ENCODE measurements around the gene SUFU.

DNA sequence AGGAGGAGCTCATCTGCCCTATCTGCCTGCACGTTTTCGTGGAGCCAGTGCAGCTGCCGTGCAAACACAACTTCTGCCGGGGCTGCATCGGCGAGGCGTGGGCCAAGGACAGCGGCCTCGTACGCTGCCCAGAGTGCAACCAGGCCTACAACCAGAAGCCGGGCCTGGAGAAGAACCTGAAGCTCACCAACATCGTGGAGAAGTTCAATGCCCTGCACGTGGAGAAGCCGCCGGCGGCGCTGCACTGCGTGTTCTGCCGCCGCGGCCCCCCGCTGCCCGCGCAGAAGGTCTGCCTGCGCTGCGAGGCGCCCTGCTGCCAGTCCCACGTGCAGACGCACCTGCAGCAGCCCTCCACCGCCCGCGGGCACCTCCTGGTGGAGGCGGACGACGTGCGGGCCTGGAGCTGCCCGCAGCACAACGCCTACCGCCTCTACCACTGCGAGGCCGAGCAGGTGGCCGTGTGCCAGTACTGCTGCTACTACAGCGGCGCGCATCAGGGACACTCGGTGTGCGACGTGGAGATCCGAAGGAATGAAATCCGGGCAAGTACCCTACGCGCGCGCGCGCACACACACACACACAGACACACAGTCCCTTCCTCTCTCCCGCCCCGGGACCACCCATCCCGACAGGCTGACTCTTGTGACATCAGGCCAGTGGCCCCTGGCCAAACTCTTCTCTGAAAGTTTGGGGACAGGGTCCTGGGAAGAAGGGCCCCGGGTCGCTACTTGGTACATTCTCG lies 141.0 kb downstream of the SUFU start:
- TF ChIP-seq, protein P1, sequence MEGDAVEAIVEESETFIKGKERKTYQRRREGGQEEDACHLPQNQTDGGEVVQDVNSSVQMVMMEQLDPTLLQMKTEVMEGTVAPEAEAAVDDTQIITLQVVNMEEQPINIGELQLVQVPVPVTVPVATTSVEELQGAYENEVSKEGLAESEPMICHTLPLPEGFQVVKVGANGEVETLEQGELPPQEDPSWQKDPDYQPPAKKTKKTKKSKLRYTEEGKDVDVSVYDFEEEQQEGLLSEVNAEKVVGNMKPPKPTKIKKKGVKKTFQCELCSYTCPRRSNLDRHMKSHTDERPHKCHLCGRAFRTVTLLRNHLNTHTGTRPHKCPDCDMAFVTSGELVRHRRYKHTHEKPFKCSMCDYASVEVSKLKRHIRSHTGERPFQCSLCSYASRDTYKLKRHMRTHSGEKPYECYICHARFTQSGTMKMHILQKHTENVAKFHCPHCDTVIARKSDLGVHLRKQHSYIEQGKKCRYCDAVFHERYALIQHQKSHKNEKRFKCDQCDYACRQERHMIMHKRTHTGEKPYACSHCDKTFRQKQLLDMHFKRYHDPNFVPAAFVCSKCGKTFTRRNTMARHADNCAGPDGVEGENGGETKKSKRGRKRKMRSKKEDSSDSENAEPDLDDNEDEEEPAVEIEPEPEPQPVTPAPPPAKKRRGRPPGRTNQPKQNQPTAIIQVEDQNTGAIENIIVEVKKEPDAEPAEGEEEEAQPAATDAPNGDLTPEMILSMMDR (IDR thresholded peaks at IDR 0.05) = peak in 2 of 3 experiments; percentile 18 to 42
- TF ChIP-seq POLR2AphosphoS5 (IDR thresholded peaks at IDR 0.05; ENCODE audit: insufficient read depth in 1 of 2, low read depth in 1 of 2) = no peak

All from vagina (tissue), 2 donors.